GM18873 (cell line): ENCODE data around the gene ILKAP.

Experiments
- ATAC-seq: cut with Tn5 transposase; IDR thresholded peaks from one replicate; pipeline ENCODE4 v1.9.1; 2021; ENCODE audit warnings: mild to moderate bottlenecking, moderate library complexity, moderate number of reproducible peaks; ENCODE audit not compliant: unreplicated experiment, low FRiP score

ILKAP gene

GRCh38 chr2:238152771-238153688, 50.5 kb downstream of the ILKAP start:
- no peak for ATAC-seq

- ATAC-seq, result no peak
These were observed 51.8 kb downstream of the ILKAP start for GRCh38 chr2:238151628-238152235.

GRCh38 chr2:238151205-238151604, 52.3 kb downstream of the ILKAP start:
- ATAC-seq, result no peak

GRCh38 chr2:238150686-238151085, 52.8 kb downstream of the ILKAP start:
- no peak for ATAC-seq

- ATAC-seq, result no peak
These were observed 53.5 kb downstream of the ILKAP start for GRCh38 chr2:238149841-238150572.

- no peak for ATAC-seq
These were observed 54.5 kb downstream of the ILKAP start for GRCh38 chr2:238148981-238149380.

- ATAC-seq, result no peak
These were observed 56.5 kb downstream of the ILKAP start for GRCh38 chr2:238146884-238147544.

- no peak for ATAC-seq
These were observed 57.6 kb downstream of the ILKAP start for GRCh38 chr2:238145851-238146250.

GRCh38 chr2:238145046-238145445, 58.4 kb downstream of the ILKAP start:
- no peak for ATAC-seq

- no peak for ATAC-seq
These were observed 59.2 kb downstream of the ILKAP start for GRCh38 chr2:238144262-238144661.

- ATAC-seq, result no peak
These were observed 60.1 kb downstream of the ILKAP start for GRCh38 chr2:238143239-238143951.

GRCh38 chr2:238142382-238143205, 60.9 kb downstream of the ILKAP start:
- ATAC-seq, result no peak

GRCh38 chr2:238141541-238142318, 61.8 kb downstream of the ILKAP start:
- ATAC-seq, result no peak

GRCh38 chr2:238140721-238141540, 62.6 kb downstream of the ILKAP start:
- no peak for ATAC-seq

GRCh38 chr2:238140040-238140439, 63.5 kb downstream of the ILKAP start:
- ATAC-seq, result no peak

- ATAC-seq, result no peak
These were observed 64.1 kb downstream of the ILKAP start for GRCh38 chr2:238139196-238140039.
